Stimulated activated CD8-positive, alpha-beta memory T cell treated with anti-CD3 and anti-CD28 coated beads, Interleukin-15, amount 100 ng/mL, for 24 hours (primary cell): Measurements from ENCODE around the gene CDCA4.
A peak's percentile ranks its signal among the peaks of the same experiment; 100 is the strongest.
"Not testable (repeated sequence)": the region's sequence is repeated elsewhere in the genome, so short reads cannot be mapped to it uniquely, and the experiment has no call there.

Experiments used
- DNase-seq: peaks from one replicate; pipeline ENCODE4 v3.0.0-alpha.2; 2020; ENCODE audit warnings: low read depth

The CDCA4 gene

GRCh38 chr14:105020815-105021655, at the start of gene CDCA4:
Gene CDCA4 (minus strand): TSS chr14:105021083. CDS start chr14:105011929, 9,154 bp downstream.
- DNase-seq: peak; percentile 97

DNA sequence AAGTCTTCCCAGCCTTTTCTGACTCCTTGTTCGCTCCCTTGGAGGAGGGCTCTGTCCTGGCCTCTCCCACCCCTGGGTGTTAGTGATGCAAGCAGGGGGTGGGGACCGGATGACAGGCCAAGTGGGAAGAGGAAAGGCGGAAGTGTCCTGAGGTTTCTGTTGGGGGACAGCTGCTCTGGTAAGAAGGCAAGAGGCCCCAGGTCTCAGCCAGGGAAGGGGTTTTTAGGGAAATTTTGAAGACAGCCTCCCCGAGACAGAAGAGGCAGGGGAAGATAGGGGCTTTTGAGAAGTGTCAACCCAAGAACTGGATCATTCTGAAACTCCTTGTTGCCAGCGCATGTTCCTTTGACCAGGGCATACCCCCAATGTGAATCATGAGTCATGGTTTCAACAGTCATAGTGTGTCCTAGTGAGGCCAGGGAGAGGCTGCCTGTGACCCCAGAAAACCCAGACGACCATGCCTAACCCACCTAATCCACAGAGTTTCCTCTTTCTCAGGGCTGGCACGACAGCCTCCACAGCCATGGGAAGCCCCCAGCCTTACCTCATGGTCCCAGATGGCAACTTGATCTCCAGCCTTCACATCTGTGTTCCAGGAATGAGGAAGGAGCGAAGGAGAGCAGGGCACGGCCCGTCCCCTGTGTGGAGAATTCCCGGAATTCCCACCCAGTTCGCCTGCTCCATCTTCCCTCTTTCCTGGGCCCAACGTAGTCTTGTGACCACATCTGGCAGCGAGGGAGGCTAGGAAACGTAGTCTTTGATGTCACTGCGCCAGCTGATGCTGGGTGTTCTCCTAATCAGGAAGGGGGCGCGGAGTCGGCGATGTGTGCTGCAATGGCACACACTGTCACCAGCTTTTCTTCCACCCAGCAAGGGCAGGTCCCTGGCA, 49.2 kb upstream of the CDCA4 start:
- DNase-seq: no peak

GRCh38 chr14:105069522-105069870, 48.6 kb upstream of the CDCA4 start:
- DNase-seq: no peak

- DNase-seq: no peak
These were observed 47.9 kb upstream of the CDCA4 start for GRCh38 chr14:105068818-105069217.

GRCh38 chr14:105067969-105068301, 47.1 kb upstream of the CDCA4 start:
- DNase-seq: no peak

- DNase-seq: no peak
These were observed 46.5 kb upstream of the CDCA4 start for GRCh38 chr14:105067140-105067968.

- no peak for DNase-seq
These were observed 45.6 kb upstream of the CDCA4 start for GRCh38 chr14:105066240-105067071.

DNA sequence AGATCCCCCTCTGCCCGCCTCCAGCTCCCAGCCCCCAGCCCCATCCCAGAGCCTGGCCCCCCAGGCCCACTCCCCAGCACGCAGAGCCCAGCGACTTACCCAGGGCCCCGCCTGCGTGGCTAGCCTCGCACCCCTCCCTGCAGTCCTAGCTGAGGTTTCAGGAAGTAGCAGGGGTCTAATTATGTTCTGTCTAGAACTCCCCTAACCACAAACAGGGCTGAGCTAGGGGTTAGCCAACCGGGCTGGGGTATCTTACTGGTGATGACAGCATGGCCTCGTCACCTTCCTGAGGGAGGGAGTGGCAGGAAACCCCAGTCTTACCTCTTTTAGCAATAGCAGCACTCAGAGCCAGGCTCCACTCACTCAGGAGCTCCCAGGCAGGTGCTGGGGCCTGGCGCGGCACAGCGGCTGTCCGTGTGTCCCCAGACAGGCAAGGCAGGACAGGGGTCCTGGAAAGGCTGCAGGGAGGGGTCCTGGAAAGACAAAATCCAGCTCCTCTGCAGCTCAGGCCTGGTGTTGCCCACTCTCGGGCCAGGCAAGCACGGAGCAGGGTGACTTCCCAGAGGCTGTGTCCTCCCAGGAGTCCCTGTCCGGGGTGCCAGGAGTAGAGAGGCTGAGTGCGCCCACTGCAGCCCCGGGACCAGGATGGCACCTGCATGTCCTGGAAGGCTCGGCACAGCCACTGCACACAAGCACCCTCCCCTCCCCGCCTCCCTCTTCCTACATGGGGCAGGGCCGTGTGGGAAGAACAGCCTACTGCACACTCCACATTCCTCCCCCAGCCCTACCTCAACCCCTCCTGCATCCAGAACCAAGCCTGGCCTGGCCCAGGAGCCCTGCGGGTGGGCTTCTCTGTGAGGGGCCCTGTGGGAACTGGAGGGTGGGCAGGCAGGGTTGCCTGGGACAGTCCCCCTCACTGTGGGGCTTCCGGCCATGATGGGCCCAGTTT, 44.7 kb upstream of the CDCA4 start, which contains the start of gene GPR132:
Gene GPR132 (minus strand): TSS at position 151 of the 949 bp plus-strand sequence. CDS start 10,010 bp downstream, outside the sequence.
- DNase-seq: no peak

- DNase-seq: no peak
These were observed 43.8 kb upstream of the CDCA4 start for GRCh38 chr14:105064721-105065143.

DNA sequence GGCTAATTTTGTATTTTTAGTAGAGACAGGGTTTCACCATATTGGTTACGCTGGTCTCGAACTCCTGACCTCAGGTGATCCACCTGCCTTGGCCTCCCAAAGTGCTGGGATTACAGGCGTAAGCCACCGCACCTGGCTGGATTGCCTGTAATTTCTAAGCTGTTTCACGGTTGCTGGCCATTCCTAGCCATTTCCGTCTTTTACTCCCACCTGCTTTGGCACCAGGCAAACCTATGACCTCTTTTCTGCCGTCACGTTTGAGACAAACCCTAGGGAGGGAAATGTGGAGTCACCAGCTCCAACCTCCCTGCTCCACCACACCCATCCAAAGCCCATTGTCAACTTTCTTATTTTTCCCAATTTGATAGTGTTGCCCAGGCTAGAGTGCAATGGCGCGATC, 43.1 kb upstream of the CDCA4 start:
- DNase-seq: no peak

- not testable (repeated sequence) for DNase-seq
These were observed 42.6 kb upstream of the CDCA4 start for GRCh38 chr14:105063506-105063905.

DNA sequence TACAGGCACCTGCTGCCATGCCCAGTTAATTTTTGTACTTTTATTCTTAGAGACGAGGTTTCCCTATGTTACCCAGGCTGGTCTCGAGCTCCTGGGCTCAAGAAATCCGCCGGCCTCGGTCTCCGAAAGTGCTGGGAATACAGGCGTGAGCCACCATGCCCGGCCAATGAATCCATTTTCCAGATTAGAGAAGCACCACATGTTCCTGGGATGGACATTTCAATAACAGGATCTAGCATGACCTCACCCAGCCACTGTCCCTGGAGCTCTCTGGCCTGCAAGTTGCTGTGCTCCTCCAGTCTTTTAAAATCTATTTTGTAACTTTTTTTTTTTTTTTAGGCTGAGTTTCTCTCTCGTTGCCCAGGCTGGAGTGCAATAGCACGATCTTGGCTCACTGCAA, 42.2 kb upstream of the CDCA4 start:
- no peak for DNase-seq

GRCh38 chr14:105062048-105062433, 41.2 kb upstream of the CDCA4 start:
- DNase-seq: no peak

DNA sequence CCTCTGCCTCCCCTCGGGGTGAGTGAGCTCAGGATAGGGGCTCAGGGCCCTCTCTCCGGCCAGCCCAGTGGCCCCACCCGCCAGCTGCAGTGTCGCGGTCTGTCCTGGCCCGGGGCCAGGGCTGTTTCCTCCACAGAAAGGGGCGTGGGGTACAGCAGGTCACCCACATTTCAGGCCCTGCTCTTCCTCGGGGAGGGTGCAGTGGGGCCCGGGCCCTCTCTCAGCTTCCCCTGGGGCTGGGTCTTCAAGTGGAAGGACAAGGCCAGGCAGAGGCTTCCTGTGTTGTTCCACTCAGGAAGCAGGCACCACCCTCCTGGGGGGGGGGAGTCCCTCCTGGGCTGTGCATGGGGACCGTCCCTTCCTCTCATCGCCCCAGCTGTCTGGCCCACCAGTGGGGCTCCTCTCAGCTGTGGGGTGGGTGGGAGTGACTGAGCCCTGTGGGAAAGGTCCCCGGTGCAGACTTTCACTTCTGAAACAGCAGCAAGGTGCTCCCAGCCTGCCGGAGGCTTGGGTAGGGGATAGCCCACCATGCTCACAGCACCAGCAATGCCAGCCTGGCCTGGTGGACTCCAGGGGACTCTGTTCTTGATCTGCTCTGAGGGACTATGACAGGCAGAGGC, 40.7 kb upstream of the CDCA4 start:
- DNase-seq: no peak

DNA sequence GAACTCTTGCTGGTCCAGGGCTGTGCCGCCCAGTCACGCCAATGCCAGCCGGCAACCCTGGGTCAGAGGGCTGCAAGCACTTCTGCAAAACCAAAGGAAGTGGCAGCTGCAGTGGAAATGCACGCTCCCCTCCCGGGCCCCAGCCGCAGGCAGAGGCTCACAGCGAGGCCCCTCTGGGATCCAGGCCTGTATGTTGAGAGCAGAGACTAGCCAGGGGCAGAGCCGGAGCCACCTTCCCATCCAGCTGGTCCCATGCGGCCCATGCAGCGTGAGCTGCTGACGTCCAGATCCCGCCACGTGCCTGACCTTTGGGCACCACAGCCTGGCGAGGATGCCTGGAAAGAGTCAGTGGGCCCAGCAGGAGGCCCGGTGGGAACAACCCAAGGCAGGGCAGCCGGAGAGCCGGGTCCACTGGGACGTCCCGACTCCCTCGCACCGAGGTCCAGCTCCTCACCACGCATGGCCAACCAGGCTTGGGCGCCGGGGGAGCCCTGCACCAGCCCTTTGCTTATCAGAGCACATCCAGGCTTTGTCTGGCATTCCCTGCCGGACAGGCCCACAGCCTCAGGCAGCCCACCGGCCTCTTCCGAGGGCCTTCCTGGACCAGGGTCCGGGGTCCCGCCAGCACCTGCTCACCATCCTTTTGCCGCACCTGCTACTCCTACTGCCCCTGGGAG, 40.0 kb upstream of the CDCA4 start:
- no peak for DNase-seq

DNA sequence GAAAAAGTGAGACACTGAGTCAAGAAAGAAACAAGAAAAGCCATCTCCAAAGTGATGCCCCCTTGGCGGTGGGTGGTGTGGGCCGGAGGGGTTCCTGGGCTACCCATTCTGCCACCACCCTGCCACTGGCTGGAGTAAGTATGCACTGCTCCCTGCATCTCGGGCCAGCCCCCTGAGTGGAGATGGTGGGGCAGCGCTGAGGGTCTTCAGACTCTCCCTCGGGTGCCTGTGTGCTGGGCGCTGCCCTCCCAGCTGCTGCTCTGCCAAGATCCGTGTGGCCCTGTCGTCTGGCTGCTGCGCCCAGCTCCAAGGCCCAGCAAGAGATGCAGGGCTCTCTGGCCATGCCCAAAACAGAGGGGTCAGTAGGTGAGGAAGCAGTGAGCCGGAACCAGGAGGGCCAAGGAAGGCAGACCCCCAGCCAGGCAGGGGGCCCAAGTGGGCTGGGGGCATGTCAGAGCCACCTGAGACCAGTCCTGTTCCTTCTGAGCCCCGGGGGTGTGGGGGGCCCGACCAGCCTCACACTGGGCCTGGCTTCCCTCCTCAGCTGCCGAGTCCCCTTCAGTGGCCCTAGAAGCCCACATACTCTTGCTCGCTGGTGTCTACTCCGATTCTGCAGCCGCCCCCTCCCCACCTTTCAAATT, 39.2 kb upstream of the CDCA4 start:
- DNase-seq: no peak

- DNase-seq: no peak
These were observed 38.4 kb upstream of the CDCA4 start for GRCh38 chr14:105059035-105059924.
